K562 (cell line): Measurements from ENCODE around the gene ZFP62. TPM values are rescaled to one million over a fixed set of nuclear protein-coding genes. Genes with fewer than 3 reads are reported as not detected.

Experiments used
- BCOR ChIP-seq: fragments of 450-650 bp; IDR thresholded peaks from 2 replicates; pipeline ENCODE4 v1.6.1; 2016
- CBX1 ChIP-seq: sonication (generic); IDR thresholded peaks from 2 replicates; pipeline ENCODE4 v1.6.1; 2016; ENCODE audit warnings: antibody characterized with exemption, low read depth, mild to moderate bottlenecking
- GTF2A2 ChIP-seq: IDR thresholded peaks from 2 replicates; pipeline ENCODE4 v1.6.1; 2016; ENCODE audit warnings: mild to moderate bottlenecking, missing genetic modification characterization, missing compliant biosample characterization
- TAF9B ChIP-seq: fragments of 450-650 bp; IDR thresholded peaks from 2 replicates; pipeline ENCODE4 v1.6.1; 2018; ENCODE audit warnings: mild to moderate bottlenecking; ENCODE audit not compliant: partially characterized antibody
- TCF3 ChIP-seq: sonication (generic); formaldehyde crosslinking; IDR thresholded peaks from 2 replicates; pipeline ENCODE4 v1.4.0; 2020; ENCODE audit warnings: mild to moderate bottlenecking, missing genetic modification reagents
- ZNF134 ChIP-seq: fragments of 250-450 bp; sonication (Bioruptor Pico); conservative IDR thresholded peaks from 2 replicates; pipeline ENCODE4 v1.4.0; 2020
- ZNF263 ChIP-seq: sonication (generic); formaldehyde crosslinking; IDR thresholded peaks from 2 replicates; pipeline ENCODE4 v1.8.0; 2022; ENCODE audit warnings: mild to moderate bottlenecking, missing genetic modification reagents, borderline replicate concordance
- ZNF316 ChIP-seq: fragments of 450-650 bp; IDR thresholded peaks from 2 replicates; pipeline ENCODE4 v1.6.1; 2016
- ZNF507 ChIP-seq: conservative IDR thresholded peaks from 2 replicates; pipeline ENCODE4 v1.6.1; 2017; ENCODE audit warnings: missing genetic modification characterization, missing compliant biosample characterization
- ZNF668 ChIP-seq: fragments of 250-450 bp; sonication (Bioruptor Pico); IDR thresholded peaks from 2 replicates; pipeline ENCODE4 v1.8.0; 2022; ENCODE audit warnings: mild to moderate bottlenecking, inconsistent platforms
- polyA plus RNA-seq, 8 experiments: library from polyadenylated mRNA; depleted of rRNA in 4 of 8; stranded (reverse) in 5 of 8; unstranded in 3 of 8; fragments of >200 nt; fragmentation: Nextera tagmentation in 2 of 8; fragmentation: Illumina TruSeq in 1 of 8; extraction: Ambion mirVana in 2 of 8; extraction: Trizol in 1 of 8; gene quantifications; 2 replicates each; pipeline versions ENCODE4 v1.2.1 to v1.2.3, GENCODE V29; 2011 to 2014; ENCODE audit warnings: inconsistent platforms in 1 of 8, missing spikeins in 1 of 8
- total RNA-seq, 7 experiments: library from RNA; depleted of rRNA in 6 of 7; stranded (reverse); fragments of >200 nt in 6 of 7; fragmentation: Illumina TruSeq in 2 of 7; extraction: Trizol in 2 of 7; gene quantifications; 2 replicates each; pipeline versions ENCODE4 v1.2.1 to v1.2.3, GENCODE V29; 2011 to 2021; ENCODE audit warnings: low replicate concordance in 1 of 7
- TF ChIP-seq, protein P1 (sequence below): fragments of 450-650 bp; IDR thresholded peaks from 2 replicates; pipeline ENCODE4 v1.6.1; 2016; ENCODE audit warnings: mild to moderate bottlenecking, moderate library complexity
- TF ChIP-seq, protein P2 (sequence below): fragments of 150-350 bp; IDR thresholded peaks from 2 replicates; pipeline ENCODE4 v1.6.1; 2014; ENCODE audit warnings: low read depth, mild to moderate bottlenecking, low read length, borderline replicate concordance
- TF ChIP-seq, protein P3 (sequence below): fragments of 250-450 bp; sonication (Bioruptor Pico); IDR thresholded peaks from 2 replicates; pipeline ENCODE4 v1.8.0; 2021; ENCODE audit warnings: moderate library complexity, mild to moderate bottlenecking, inconsistent platforms

Gene ZFP62
- total and polyA plus RNA-seq, 9 of the 15 experiments (the other 6 are each of a cell fraction or from before 2014, with no cell fraction given), result 12.2 to 37.5 (median 25.0) TPM

DNA sequence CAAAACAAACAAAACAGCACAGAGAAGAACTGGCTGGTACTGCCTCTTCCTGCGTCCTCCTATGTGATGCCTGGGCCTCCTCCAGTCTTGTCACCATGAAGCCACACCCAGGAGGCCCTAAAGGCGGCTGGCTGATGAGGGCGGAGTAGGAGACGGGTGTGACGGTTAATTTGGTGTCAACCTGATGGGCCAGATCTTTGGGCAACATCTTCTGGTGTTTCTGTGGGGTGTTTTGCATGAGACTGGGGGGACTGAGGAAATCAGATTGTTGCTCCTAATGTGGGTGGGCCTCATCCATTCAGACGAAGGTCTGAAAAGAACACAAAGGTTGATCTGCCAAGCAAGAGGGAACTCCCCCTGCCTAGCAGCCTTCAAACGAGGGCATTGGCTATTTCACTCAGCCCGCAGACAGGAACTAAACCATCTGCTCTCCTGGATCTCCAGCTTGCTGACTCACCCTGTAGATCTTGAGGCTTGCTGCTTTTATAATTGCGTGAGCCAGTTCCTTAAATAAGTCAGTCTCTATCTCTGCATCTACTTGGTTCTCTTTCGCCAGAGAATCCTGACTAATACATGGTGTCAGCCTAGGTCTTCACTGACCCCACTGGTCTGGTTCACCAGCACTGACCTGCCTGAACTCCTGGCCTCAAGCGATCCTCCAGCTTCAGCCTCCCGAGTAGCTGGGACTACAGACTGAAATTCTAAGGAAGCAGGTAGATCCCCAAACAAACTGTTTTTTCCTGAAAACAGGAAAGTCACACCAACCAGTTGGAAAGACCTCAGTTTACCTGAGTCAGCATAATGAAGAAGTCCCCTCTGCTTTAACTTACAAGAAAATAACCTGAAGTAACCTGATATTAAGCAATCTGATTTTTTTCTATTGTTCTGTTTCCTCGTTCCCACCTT lies 12.8 kb upstream of the ZFP62 start (continued):
- TF ChIP-seq, protein P1, sequence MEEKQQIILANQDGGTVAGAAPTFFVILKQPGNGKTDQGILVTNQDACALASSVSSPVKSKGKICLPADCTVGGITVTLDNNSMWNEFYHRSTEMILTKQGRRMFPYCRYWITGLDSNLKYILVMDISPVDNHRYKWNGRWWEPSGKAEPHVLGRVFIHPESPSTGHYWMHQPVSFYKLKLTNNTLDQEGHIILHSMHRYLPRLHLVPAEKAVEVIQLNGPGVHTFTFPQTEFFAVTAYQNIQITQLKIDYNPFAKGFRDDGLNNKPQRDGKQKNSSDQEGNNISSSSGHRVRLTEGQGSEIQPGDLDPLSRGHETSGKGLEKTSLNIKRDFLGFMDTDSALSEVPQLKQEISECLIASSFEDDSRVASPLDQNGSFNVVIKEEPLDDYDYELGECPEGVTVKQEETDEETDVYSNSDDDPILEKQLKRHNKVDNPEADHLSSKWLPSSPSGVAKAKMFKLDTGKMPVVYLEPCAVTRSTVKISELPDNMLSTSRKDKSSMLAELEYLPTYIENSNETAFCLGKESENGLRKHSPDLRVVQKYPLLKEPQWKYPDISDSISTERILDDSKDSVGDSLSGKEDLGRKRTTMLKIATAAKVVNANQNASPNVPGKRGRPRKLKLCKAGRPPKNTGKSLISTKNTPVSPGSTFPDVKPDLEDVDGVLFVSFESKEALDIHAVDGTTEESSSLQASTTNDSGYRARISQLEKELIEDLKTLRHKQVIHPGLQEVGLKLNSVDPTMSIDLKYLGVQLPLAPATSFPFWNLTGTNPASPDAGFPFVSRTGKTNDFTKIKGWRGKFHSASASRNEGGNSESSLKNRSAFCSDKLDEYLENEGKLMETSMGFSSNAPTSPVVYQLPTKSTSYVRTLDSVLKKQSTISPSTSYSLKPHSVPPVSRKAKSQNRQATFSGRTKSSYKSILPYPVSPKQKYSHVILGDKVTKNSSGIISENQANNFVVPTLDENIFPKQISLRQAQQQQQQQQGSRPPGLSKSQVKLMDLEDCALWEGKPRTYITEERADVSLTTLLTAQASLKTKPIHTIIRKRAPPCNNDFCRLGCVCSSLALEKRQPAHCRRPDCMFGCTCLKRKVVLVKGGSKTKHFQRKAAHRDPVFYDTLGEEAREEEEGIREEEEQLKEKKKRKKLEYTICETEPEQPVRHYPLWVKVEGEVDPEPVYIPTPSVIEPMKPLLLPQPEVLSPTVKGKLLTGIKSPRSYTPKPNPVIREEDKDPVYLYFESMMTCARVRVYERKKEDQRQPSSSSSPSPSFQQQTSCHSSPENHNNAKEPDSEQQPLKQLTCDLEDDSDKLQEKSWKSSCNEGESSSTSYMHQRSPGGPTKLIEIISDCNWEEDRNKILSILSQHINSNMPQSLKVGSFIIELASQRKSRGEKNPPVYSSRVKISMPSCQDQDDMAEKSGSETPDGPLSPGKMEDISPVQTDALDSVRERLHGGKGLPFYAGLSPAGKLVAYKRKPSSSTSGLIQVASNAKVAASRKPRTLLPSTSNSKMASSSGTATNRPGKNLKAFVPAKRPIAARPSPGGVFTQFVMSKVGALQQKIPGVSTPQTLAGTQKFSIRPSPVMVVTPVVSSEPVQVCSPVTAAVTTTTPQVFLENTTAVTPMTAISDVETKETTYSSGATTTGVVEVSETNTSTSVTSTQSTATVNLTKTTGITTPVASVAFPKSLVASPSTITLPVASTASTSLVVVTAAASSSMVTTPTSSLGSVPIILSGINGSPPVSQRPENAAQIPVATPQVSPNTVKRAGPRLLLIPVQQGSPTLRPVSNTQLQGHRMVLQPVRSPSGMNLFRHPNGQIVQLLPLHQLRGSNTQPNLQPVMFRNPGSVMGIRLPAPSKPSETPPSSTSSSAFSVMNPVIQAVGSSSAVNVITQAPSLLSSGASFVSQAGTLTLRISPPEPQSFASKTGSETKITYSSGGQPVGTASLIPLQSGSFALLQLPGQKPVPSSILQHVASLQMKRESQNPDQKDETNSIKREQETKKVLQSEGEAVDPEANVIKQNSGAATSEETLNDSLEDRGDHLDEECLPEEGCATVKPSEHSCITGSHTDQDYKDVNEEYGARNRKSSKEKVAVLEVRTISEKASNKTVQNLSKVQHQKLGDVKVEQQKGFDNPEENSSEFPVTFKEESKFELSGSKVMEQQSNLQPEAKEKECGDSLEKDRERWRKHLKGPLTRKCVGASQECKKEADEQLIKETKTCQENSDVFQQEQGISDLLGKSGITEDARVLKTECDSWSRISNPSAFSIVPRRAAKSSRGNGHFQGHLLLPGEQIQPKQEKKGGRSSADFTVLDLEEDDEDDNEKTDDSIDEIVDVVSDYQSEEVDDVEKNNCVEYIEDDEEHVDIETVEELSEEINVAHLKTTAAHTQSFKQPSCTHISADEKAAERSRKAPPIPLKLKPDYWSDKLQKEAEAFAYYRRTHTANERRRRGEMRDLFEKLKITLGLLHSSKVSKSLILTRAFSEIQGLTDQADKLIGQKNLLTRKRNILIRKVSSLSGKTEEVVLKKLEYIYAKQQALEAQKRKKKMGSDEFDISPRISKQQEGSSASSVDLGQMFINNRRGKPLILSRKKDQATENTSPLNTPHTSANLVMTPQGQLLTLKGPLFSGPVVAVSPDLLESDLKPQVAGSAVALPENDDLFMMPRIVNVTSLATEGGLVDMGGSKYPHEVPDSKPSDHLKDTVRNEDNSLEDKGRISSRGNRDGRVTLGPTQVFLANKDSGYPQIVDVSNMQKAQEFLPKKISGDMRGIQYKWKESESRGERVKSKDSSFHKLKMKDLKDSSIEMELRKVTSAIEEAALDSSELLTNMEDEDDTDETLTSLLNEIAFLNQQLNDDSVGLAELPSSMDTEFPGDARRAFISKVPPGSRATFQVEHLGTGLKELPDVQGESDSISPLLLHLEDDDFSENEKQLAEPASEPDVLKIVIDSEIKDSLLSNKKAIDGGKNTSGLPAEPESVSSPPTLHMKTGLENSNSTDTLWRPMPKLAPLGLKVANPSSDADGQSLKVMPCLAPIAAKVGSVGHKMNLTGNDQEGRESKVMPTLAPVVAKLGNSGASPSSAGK, result peak; percentile 96
- peak; percentile 49 for TF ChIP-seq TAF9B
- peak; percentile 73 for TF ChIP-seq BCOR
- no peak for TF ChIP-seq ZNF507
- TF ChIP-seq, protein P2, sequence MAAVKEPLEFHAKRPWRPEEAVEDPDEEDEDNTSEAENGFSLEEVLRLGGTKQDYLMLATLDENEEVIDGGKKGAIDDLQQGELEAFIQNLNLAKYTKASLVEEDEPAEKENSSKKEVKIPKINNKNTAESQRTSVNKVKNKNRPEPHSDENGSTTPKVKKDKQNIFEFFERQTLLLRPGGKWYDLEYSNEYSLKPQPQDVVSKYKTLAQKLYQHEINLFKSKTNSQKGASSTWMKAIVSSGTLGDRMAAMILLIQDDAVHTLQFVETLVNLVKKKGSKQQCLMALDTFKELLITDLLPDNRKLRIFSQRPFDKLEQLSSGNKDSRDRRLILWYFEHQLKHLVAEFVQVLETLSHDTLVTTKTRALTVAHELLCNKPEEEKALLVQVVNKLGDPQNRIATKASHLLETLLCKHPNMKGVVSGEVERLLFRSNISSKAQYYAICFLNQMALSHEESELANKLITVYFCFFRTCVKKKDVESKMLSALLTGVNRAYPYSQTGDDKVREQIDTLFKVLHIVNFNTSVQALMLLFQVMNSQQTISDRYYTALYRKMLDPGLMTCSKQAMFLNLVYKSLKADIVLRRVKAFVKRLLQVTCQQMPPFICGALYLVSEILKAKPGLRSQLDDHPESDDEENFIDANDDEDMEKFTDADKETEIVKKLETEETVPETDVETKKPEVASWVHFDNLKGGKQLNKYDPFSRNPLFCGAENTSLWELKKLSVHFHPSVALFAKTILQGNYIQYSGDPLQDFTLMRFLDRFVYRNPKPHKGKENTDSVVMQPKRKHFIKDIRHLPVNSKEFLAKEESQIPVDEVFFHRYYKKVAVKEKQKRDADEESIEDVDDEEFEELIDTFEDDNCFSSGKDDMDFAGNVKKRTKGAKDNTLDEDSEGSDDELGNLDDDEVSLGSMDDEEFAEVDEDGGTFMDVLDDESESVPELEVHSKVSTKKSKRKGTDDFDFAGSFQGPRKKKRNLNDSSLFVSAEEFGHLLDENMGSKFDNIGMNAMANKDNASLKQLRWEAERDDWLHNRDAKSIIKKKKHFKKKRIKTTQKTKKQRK, result no peak
- TF ChIP-seq, protein P3, sequence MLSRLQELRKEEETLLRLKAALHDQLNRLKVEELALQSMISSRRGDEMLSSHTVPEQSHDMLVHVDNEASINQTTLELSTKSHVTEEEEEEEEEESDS, result no peak
- TF ChIP-seq CBX1, result peak; percentile 83; the same call in 1 of the 2 replicates
- peak; percentile 99 for TF ChIP-seq ZNF316
- TF ChIP-seq ZNF134 (CRISPR knock-in tag), result peak; percentile 57
- TF ChIP-seq ZNF263 (CRISPR knock-in tag), result no peak
- TF ChIP-seq ZNF668 (CRISPR knock-in tag), result no peak
- no peak for TF ChIP-seq GTF2A2 (tag)
- peak; percentile 44 for TF ChIP-seq TCF3
